Measurements from ENCODE around the gene MAP7D1. TPM values are rescaled to one million over a fixed set of nuclear protein-coding genes. Genes with fewer than 3 reads are reported as not detected.

Gene MAP7D1
- total and polyA plus RNA-seq, 2 donors (not counting 3 experiments of a cell fraction or from before 2014, with no cell fraction given): 69.7 to 193 TPM

GRCh38 chr1:36208978-36209703 is 53.2 kb downstream of the MAP7D1 start:
- TF ChIP-seq MAX (IDR thresholded peaks at IDR 0.05; ENCODE audit: insufficient read depth, insufficient read length) (no peak), FOS (IDR thresholded peaks at IDR 0.05; ENCODE audit: borderline replicate concordance, insufficient read depth, low read length) (no peak), EZH2 (IDR thresholded peaks at IDR 0.05; ENCODE audit: borderline replicate concordance, low read depth, low read length, severe bottlenecking) (no peak), POLR2AphosphoS5 (IDR thresholded peaks at IDR 0.05; ENCODE audit: insufficient read depth, low read depth, low read length) (no peak), POLR2A (IDR thresholded peaks at IDR 0.05; ENCODE audit: low read depth, low read length) (no peak), JUN (IDR thresholded peaks at IDR 0.05; ENCODE audit: borderline replicate concordance, insufficient read depth, insufficient read length, low read depth) (no peak), MYC (IDR thresholded peaks at IDR 0.05; ENCODE audit: low read depth, low read length) (no peak), CTCF (IDR thresholded peaks at IDR 0.05; ENCODE audit: extremely low read depth in 1 of 2, insufficient read depth in 1 of 2, low read depth in 1 of 2, low read length in 2 of 2) (no peak), GATA2 (IDR thresholded peaks at IDR 0.05; ENCODE audit: insufficient read depth, insufficient read length, low read depth, low read length) (no peak)
- CTCF ChIA-PET: interaction anchor here (0.8 to 1.2 kb wide), 2 partner anchors 21 to 77 kb away, joined by 3 read pairs; no protein-coding TSS in a partner anchor
- BruUV-seq (replicated peaks): no TSS peak
- H4K20me1 ChIP-seq (replicated peaks; ENCODE audit: control insufficient read depth, extremely low read depth, insufficient read depth, low read length): no peaks in the 10 kb centered on the region
- no peak for FAIRE-seq
- POLR2A ChIA-PET: no interaction called here
- no peak overlapping the region for H3K9ac ChIP-seq (replicated peaks; ENCODE audit: extremely low read depth, insufficient read depth, low read length)
- H3K4me2 ChIP-seq (ENCODE audit: insufficient read depth, low read length): no peak overlapping the region
- no peaks in the 10 kb centered on the region for H3K27me3 ChIP-seq (ENCODE audit: control insufficient read depth in 2 of 2, insufficient read depth in 2 of 2, low read length in 2 of 2)
- H3K79me2 ChIP-seq (ENCODE audit: control insufficient read depth, insufficient read depth, low read length): no peaks in the 10 kb centered on the region
- H3K9me3 ChIP-seq (replicated peaks; ENCODE audit: control insufficient read depth, insufficient read depth, low read length): no peaks in the 10 kb centered on the region
- no peaks in the 10 kb centered on the region for H3K36me3 ChIP-seq (ENCODE audit: control insufficient read depth in 2 of 2, extremely low read depth in 1 of 2, insufficient read depth in 2 of 2, low read length in 2 of 2)
- intact Hi-C loops (cut with micrococcal nuclease) (no loop called here), dilution Hi-C loops (cut with MboI; ENCODE audit: extremely low pct_ligation_motif_present, low sequenced_read_pairs) (no loop called here)
- no peak overlapping the region for H3K27ac ChIP-seq (ENCODE audit: insufficient read depth, low read depth, low read length)
- no peak for DNase-seq (ENCODE audit: low read depth, low spot score)
- no peaks in the 10 kb centered on the region for H3K9me1 ChIP-seq (replicated peaks; ENCODE audit: control insufficient read depth, extremely low read depth, insufficient read depth, low read length)
- H2AFZ ChIP-seq (ENCODE audit: low read depth, low read length): no peak overlapping the region
- no peaks in the 10 kb centered on the region for H3K4me1 ChIP-seq (ENCODE audit: control insufficient read depth, extremely low read depth, insufficient read depth, low read length)
- H3K4me3 ChIP-seq (replicated peaks in 1 of 3; ENCODE audit: insufficient read depth in 1 of 3, low read depth in 1 of 3, low read length in 3 of 3): no peak overlapping the region
